HepG2 (cell line): ENCODE results near the gene TAS2R13. TPM values are rescaled to one million over a fixed set of nuclear protein-coding genes. Genes with fewer than 3 reads are reported as not detected.
A peak's percentile ranks its signal among the peaks of the same experiment; 100 is the strongest.

Source experiments
- ATRX ChIP-seq: sonication (generic); formaldehyde crosslinking; IDR thresholded peaks from 2 replicates; pipeline ENCODE4 v1.4.0; 2020; ENCODE audit warnings: missing genetic modification reagents, borderline replicate concordance
- BHLHE40 ChIP-seq: IDR thresholded peaks from 2 replicates; pipeline ENCODE4 v1.6.1; 2011; ENCODE audit warnings: low read length, improper control_type of control experiment
- CEBPG ChIP-seq: IDR thresholded peaks from 2 replicates; pipeline ENCODE4 v1.6.1; 2016
- DNMT1 ChIP-seq: sonication (generic); formaldehyde crosslinking; IDR thresholded peaks from 2 replicates; pipeline ENCODE4 v1.5.1; 2020; ENCODE audit warnings: mild to moderate bottlenecking, missing genetic modification reagents
- KAT8 ChIP-seq: IDR thresholded peaks from 2 replicates; pipeline ENCODE4 v1.6.1; 2016; ENCODE audit warnings: missing genetic modification reagents, missing compliant biosample characterization
- KLF6 ChIP-seq: IDR thresholded peaks from 2 replicates; pipeline ENCODE4 v1.8.0; 2016; ENCODE audit warnings: missing biosample characterization, missing genetic modification reagents
- MATR3 ChIP-seq: sonication (generic); formaldehyde crosslinking; IDR thresholded peaks from 2 replicates; pipeline ENCODE4 v1.4.0; 2020; ENCODE audit warnings: missing genetic modification reagents
- SALL2 ChIP-seq: sonication (generic); formaldehyde crosslinking; IDR thresholded peaks from 2 replicates; pipeline ENCODE4 v1.8.1; 2023; ENCODE audit warnings: mild to moderate bottlenecking, missing genetic modification reagents, inconsistent platforms
- SETDB1 ChIP-seq: sonication (generic); formaldehyde crosslinking; IDR thresholded peaks from 2 replicates; pipeline ENCODE4 v1.5.1; 2020; ENCODE audit warnings: missing genetic modification reagents, mild to moderate bottlenecking, borderline replicate concordance
- SMARCC2 ChIP-seq: fragments of 450-650 bp; IDR thresholded peaks from 2 replicates; pipeline ENCODE4 v1.6.1; 2017; ENCODE audit warnings: antibody characterized with exemption, mild to moderate bottlenecking
- SMC3 ChIP-seq: IDR thresholded peaks from 2 replicates; pipeline ENCODE4 v1.6.1; 2011; ENCODE audit warnings: low read length, improper control_type of control experiment
- STAG1 ChIP-seq: sonication (generic); formaldehyde crosslinking; IDR thresholded peaks from 2 replicates; pipeline ENCODE4 v1.4.0; 2020; ENCODE audit warnings: missing genetic modification reagents
- TCF7L2 ChIP-seq: IDR thresholded peaks from 2 replicates; pipeline ENCODE4 v1.6.1; 2011; ENCODE audit warnings: mild to moderate bottlenecking, low read depth, low read length, moderate library complexity
- ZNF260 ChIP-seq: sonication (generic); formaldehyde crosslinking; IDR thresholded peaks from 2 replicates; pipeline ENCODE4 v1.4.0; 2020; ENCODE audit warnings: missing genetic modification reagents, low read depth, mild to moderate bottlenecking, borderline replicate concordance
- ZNF263 ChIP-seq: sonication (generic); formaldehyde crosslinking; IDR thresholded peaks from 2 replicates; pipeline ENCODE4 v1.4.0; 2020; ENCODE audit warnings: missing genetic modification reagents
- ZNF333 ChIP-seq: sonication (generic); formaldehyde crosslinking; IDR thresholded peaks from 2 replicates; pipeline ENCODE4 v1.4.0; 2020; ENCODE audit warnings: mild to moderate bottlenecking, missing genetic modification reagents, borderline replicate concordance
- ZNF33B ChIP-seq: sonication (generic); formaldehyde crosslinking; IDR thresholded peaks from 2 replicates; pipeline ENCODE4 v1.5.1; 2020; ENCODE audit warnings: mild to moderate bottlenecking, missing genetic modification reagents
- ZNF432 ChIP-seq: sonication (generic); formaldehyde crosslinking; IDR thresholded peaks from 2 replicates; pipeline ENCODE4 v1.5.0; 2020; ENCODE audit warnings: missing genetic modification reagents, mild to moderate bottlenecking, borderline replicate concordance
- ZNF468 ChIP-seq: sonication (generic); formaldehyde crosslinking; IDR thresholded peaks from 2 replicates; pipeline ENCODE4 v1.8.0; 2022; ENCODE audit warnings: mild to moderate bottlenecking, moderate library complexity, missing genetic modification reagents
- ZNF543 ChIP-seq: sonication (generic); formaldehyde crosslinking; IDR thresholded peaks from 2 replicates; pipeline ENCODE4 v1.4.0; 2020; ENCODE audit warnings: mild to moderate bottlenecking, missing genetic modification reagents
- ZSCAN29 ChIP-seq: sonication (generic); formaldehyde crosslinking; conservative IDR thresholded peaks from 2 replicates; pipeline ENCODE4 v1.4.0; 2020; ENCODE audit warnings: mild to moderate bottlenecking, missing genetic modification reagents
- polyA plus RNA-seq, 8 experiments: library from polyadenylated mRNA; depleted of rRNA in 3 of 8; stranded (reverse) in 7 of 8; unstranded in 1 of 8; fragments of >200 nt; fragmentation: Illumina TruSeq in 4 of 8; extraction: Trizol in 4 of 8; gene quantifications; 2 replicates each; pipeline versions ENCODE4 v1.2.1 to v1.2.3, GENCODE V29; 2011 to 2016; ENCODE audit warnings: low read depth in 4 of 8, missing spikeins in 1 of 8, mixed read lengths in 1 of 8; ENCODE audit not compliant: insufficient read depth in 1 of 8
- total RNA-seq, 5 experiments: library from RNA; depleted of rRNA; stranded (reverse); fragments of >200 nt; fragmentation: Illumina TruSeq; extraction: Trizol; gene quantifications; 2 replicates each; pipeline ENCODE4 v1.2.3, GENCODE V29; 2016; ENCODE audit warnings: low read depth in 1 of 5
- TF ChIP-seq, protein P1 (sequence below): sonication (generic); formaldehyde crosslinking; IDR thresholded peaks from 2 replicates; pipeline ENCODE4 v1.5.0; 2020; ENCODE audit warnings: mild to moderate bottlenecking, missing genetic modification reagents
- TF ChIP-seq, protein P2 (sequence below): sonication (generic); formaldehyde crosslinking; IDR thresholded peaks from 2 replicates; pipeline ENCODE4 v1.4.0; 2020; ENCODE audit warnings: missing genetic modification reagents
- TF ChIP-seq, protein P3 (sequence below): fragments of 450-650 bp; IDR thresholded peaks from 2 replicates; pipeline ENCODE4 v1.6.1; 2016
- TF ChIP-seq, protein P4 (sequence below): sonication (generic); formaldehyde crosslinking; IDR thresholded peaks from 2 replicates; pipeline ENCODE4 v1.8.0; 2022; ENCODE audit warnings: missing genetic modification reagents, mild to moderate bottlenecking, inconsistent platforms, borderline replicate concordance
- TF ChIP-seq, protein P5 (sequence below): sonication (generic); formaldehyde crosslinking; IDR thresholded peaks from 2 replicates; pipeline ENCODE4 v1.5.0; 2020; ENCODE audit warnings: mild to moderate bottlenecking, missing genetic modification reagents, moderate library complexity

The TAS2R13 gene
- total and polyA plus RNA-seq, 2 of the 13 experiments (the other 11 are each of a cell fraction or from before 2014, with no cell fraction given), result 0.33 to 1.3 TPM

DNA sequence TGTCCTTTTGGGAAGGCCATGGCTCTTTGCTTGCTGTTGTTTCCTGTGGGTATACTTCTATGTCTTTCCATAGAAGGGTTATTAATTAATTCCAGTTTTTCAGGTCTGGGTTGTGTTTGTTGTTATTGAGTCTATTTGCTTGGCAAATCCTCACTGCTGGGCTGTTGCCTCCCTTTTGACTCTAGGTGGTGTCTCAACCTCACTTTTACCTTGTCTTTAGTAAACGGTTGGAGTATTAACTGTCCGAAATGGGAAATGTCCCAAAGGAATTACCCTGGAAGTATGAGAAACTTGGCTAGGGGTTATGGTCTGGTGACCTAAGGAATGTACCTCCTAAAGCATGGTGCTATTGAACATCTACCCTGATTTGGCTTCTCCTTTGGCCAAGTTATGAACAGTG, 42.0 kb downstream of the TAS2R13 start (continued):
- TF ChIP-seq, protein P1, sequence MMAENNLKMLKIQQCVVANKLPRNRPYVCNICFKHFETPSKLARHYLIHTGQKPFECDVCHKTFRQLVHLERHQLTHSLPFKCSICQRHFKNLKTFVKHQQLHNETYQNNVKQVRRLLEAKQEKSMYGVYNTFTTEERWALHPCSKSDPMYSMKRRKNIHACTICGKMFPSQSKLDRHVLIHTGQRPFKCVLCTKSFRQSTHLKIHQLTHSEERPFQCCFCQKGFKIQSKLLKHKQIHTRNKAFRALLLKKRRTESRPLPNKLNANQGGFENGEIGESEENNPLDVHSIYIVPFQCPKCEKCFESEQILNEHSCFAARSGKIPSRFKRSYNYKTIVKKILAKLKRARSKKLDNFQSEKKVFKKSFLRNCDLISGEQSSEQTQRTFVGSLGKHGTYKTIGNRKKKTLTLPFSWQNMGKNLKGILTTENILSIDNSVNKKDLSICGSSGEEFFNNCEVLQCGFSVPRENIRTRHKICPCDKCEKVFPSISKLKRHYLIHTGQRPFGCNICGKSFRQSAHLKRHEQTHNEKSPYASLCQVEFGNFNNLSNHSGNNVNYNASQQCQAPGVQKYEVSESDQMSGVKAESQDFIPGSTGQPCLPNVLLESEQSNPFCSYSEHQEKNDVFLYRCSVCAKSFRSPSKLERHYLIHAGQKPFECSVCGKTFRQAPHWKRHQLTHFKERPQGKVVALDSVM (CRISPR knock-in tag), result no peak
- TF ChIP-seq ZNF432 (CRISPR knock-in tag), result no peak
- TF ChIP-seq DNMT1 (CRISPR knock-in tag), result no peak
- no peak for TF ChIP-seq ZNF33B
- no peak for TF ChIP-seq BHLHE40
- TF ChIP-seq MATR3 (CRISPR knock-in tag), result no peak
- TF ChIP-seq KLF6 (CRISPR knock-in tag), result no peak
- TF ChIP-seq, protein P2, sequence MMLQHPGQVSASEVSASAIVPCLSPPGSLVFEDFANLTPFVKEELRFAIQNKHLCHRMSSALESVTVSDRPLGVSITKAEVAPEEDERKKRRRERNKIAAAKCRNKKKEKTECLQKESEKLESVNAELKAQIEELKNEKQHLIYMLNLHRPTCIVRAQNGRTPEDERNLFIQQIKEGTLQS (CRISPR knock-in tag), result no peak
- no peak for TF ChIP-seq ZSCAN29 (CRISPR knock-in tag)
- TF ChIP-seq SMC3, result peak; percentile 58; the same call in 1 of the 2 replicates
- TF ChIP-seq, protein P3, sequence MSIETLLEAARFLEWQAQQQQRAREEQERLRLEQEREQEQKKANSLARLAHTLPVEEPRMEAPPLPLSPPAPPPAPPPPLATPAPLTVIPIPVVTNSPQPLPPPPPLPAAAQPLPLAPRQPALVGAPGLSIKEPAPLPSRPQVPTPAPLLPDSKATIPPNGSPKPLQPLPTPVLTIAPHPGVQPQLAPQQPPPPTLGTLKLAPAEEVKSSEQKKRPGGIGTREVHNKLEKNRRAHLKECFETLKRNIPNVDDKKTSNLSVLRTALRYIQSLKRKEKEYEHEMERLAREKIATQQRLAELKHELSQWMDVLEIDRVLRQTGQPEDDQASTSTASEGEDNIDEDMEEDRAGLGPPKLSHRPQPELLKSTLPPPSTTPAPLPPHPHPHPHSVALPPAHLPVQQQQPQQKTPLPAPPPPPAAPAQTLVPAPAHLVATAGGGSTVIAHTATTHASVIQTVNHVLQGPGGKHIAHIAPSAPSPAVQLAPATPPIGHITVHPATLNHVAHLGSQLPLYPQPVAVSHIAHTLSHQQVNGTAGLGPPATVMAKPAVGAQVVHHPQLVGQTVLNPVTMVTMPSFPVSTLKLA, result no peak
- TF ChIP-seq ZNF468 (CRISPR knock-in tag), result no peak
- no peak for TF ChIP-seq KAT8
- TF ChIP-seq SMARCC2, result no peak
- peak; percentile 45 for TF ChIP-seq ZNF263 (CRISPR knock-in tag)
- TF ChIP-seq STAG1, result peak; percentile 80
- no peak for TF ChIP-seq ZNF543
- no peak for TF ChIP-seq CEBPG (CRISPR knock-in tag)
- TF ChIP-seq, protein P4, sequence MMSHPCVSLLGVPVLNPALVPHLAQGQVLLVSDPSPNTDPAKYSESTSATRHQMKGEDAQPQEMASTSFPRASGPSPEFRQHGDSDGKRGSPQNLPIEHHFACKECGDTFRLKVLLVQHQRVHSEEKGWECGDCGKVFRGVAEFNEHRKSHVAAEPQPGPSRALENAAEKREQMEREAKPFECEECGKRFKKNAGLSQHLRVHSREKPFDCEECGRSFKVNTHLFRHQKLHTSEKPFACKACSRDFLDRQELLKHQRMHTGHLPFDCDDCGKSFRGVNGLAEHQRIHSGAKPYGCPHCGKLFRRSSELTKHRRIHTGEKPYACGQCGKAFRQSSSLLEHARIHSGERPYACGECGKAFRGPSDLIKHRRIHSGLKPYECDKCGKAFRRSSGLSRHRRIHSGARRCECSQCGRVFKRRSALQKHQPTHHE (CRISPR knock-in tag), result no peak
- TF ChIP-seq TCF7L2, result no peak
- TF ChIP-seq, protein P5, sequence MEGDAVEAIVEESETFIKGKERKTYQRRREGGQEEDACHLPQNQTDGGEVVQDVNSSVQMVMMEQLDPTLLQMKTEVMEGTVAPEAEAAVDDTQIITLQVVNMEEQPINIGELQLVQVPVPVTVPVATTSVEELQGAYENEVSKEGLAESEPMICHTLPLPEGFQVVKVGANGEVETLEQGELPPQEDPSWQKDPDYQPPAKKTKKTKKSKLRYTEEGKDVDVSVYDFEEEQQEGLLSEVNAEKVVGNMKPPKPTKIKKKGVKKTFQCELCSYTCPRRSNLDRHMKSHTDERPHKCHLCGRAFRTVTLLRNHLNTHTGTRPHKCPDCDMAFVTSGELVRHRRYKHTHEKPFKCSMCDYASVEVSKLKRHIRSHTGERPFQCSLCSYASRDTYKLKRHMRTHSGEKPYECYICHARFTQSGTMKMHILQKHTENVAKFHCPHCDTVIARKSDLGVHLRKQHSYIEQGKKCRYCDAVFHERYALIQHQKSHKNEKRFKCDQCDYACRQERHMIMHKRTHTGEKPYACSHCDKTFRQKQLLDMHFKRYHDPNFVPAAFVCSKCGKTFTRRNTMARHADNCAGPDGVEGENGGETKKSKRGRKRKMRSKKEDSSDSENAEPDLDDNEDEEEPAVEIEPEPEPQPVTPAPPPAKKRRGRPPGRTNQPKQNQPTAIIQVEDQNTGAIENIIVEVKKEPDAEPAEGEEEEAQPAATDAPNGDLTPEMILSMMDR (CRISPR knock-in tag), result peak; percentile 55
- no peak for TF ChIP-seq SETDB1 (CRISPR knock-in tag)
- no peak for TF ChIP-seq ZNF260
- no peak for TF ChIP-seq ATRX (CRISPR knock-in tag)
- TF ChIP-seq SALL2 (CRISPR knock-in tag), result no peak
- no peak for TF ChIP-seq ZNF333 (CRISPR knock-in tag)
